ENCODE results near the gene KIAA1549.

KIAA1549 gene

DNA sequence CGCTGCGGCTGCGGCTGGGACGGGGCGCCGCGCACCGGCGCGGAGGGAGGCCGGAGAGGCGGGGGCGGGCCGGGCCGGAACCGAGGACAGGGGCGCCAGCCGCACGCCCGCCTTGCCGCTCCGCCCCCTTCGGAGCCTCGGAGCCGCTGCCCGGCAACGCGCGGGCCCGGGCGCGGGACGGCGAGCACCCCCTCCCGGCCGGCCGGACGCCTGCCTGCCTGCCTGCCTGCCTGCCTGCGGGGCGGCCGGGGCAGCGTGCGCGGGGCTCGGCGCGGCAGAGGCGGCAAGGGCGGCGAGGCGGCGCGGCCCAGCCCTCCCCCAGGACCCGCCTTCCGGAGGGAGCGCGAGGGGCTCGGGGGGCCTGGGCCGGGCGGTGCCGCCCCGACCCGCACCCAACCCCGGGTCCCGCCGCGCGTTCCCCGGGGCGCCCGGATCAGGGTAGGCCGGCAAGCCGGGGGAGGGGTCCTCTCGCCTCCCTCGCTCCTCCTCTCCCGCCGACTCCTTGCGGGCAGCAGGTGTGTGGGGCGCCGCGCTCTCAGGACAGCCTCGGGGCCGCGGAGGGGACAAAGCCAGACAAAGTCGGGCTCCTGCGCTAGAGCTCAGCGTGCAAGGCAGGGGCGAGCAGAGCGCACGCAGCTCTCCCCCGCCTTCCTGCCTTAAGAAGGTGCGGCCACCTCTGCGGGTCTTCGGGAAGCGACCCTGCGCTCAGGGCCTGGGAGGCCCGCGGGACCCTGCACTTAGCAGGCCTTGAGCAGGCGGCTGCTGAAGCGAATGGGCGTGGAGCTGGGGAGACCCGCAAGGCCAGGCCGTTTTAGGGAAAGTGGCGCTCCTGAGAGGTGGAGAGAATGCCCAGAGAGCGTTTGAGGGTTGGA is at the start of gene KIAA1549 (continued):
- TF ChIP-seq ZNF473 (tag by site-specific recombination; IDR thresholded peaks at IDR 0.05) (no peak), ZNF488 (tag by site-specific recombination; IDR thresholded peaks at IDR 0.05) (no peak), ZNF202 (tag by site-specific recombination; IDR thresholded peaks at IDR 0.05; ENCODE audit: borderline replicate concordance) (no peak), ZNF266 (tag by site-specific recombination; IDR thresholded peaks at IDR 0.05; ENCODE audit: low read depth) (no peak), ZNF169 (tag by site-specific recombination; IDR thresholded peaks at IDR 0.05) (no peak), ZNF792 (tag by site-specific recombination; IDR thresholded peaks at IDR 0.05) (no peak), ZBTB26 (tag by site-specific recombination; optimal IDR thresholded peaks at IDR 0.05) (peak; percentile 85), ZNF645 (tag by site-specific recombination; IDR thresholded peaks at IDR 0.05) (no peak), ZNF660 (tag by site-specific recombination; IDR thresholded peaks at IDR 0.05) (0 out of 2 replicates have a peak, but pooled peaks have one; percentile 29), OVOL3 (tag by site-specific recombination; IDR thresholded peaks at IDR 0.05) (no peak), ZNF664 (tag by site-specific recombination; IDR thresholded peaks at IDR 0.05) (no peak), ZNF133 (tag by site-specific recombination; IDR thresholded peaks at IDR 0.05) (no peak), ZXDB (tag by site-specific recombination; IDR thresholded peaks at IDR 0.05) (peak; percentile 63; the same call in 1 of the 2 replicates), ZNF544 (tag by site-specific recombination; IDR thresholded peaks at IDR 0.05) (no peak), ZBTB1 (tag by site-specific recombination; IDR thresholded peaks at IDR 0.05) (no peak), ZNF521 (tag by site-specific recombination; IDR thresholded peaks at IDR 0.05) (no peak), PBX3 (CRISPR knock-in tag; IDR thresholded peaks at IDR 0.05) (no peak), ATF2 (tag by site-specific recombination; IDR thresholded peaks at IDR 0.05; ENCODE audit: low read depth) (no peak), ZNF335 (tag by site-specific recombination; conservative IDR thresholded peaks at IDR 0.05) (peak; percentile 97), ZNF214 (tag by site-specific recombination; IDR thresholded peaks at IDR 0.05; ENCODE audit: borderline replicate concordance) (no peak), ZNF16 (tag by site-specific recombination; IDR thresholded peaks at IDR 0.05; ENCODE audit: low read depth) (no peak), ZNF777 (tag by site-specific recombination; IDR thresholded peaks at IDR 0.05; ENCODE audit: borderline replicate concordance) (no peak), ZNF621 (tag by site-specific recombination; IDR thresholded peaks at IDR 0.05) (no peak), GLIS1 (tag by site-specific recombination; IDR thresholded peaks at IDR 0.05) (peak; percentile 20; the same call in 1 of the 2 replicates), GLI4 (tag by site-specific recombination; IDR thresholded peaks at IDR 0.05) (no peak), ZNF571 (tag by site-specific recombination; IDR thresholded peaks at IDR 0.05) (no peak)
- TF ChIP-seq, protein P1, sequence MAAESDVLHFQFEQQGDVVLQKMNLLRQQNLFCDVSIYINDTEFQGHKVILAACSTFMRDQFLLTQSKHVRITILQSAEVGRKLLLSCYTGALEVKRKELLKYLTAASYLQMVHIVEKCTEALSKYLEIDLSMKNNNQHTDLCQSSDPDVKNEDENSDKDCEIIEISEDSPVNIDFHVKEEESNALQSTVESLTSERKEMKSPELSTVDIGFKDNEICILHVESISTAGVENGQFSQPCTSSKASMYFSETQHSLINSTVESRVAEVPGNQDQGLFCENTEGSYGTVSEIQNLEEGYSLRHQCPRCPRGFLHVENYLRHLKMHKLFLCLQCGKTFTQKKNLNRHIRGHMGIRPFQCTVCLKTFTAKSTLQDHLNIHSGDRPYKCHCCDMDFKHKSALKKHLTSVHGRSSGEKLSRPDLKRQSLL (tag by site-specific recombination; IDR thresholded peaks at IDR 0.05): no peak
- TF ChIP-seq, protein P2, sequence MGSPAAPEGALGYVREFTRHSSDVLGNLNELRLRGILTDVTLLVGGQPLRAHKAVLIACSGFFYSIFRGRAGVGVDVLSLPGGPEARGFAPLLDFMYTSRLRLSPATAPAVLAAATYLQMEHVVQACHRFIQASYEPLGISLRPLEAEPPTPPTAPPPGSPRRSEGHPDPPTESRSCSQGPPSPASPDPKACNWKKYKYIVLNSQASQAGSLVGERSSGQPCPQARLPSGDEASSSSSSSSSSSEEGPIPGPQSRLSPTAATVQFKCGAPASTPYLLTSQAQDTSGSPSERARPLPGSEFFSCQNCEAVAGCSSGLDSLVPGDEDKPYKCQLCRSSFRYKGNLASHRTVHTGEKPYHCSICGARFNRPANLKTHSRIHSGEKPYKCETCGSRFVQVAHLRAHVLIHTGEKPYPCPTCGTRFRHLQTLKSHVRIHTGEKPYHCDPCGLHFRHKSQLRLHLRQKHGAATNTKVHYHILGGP (tag by site-specific recombination; IDR thresholded peaks at IDR 0.05): no peak
- TF ChIP-seq, protein P3, sequence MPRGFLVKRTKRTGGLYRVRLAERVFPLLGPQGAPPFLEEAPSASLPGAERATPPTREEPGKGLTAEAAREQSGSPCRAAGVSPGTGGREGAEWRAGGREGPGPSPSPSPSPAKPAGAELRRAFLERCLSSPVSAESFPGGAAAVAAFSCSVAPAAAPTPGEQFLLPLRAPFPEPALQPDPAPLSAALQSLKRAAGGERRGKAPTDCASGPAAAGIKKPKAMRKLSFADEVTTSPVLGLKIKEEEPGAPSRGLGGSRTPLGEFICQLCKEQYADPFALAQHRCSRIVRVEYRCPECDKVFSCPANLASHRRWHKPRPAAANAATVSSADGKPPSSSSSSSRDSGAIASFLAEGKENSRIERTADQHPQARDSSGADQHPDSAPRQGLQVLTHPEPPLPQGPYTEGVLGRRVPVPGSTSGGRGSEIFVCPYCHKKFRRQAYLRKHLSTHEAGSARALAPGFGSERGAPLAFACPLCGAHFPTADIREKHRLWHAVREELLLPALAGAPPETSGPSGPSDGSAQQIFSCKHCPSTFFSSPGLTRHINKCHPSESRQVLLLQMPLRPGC (tag by site-specific recombination; IDR thresholded peaks at IDR 0.05): no peak
